ENCODE measurements around the gene SH3PXD2A.
"Not testable (repeated sequence)": the region's sequence is repeated elsewhere in the genome, so short reads cannot be mapped to it uniquely, and the experiment has no call there.

The SH3PXD2A gene

DNA sequence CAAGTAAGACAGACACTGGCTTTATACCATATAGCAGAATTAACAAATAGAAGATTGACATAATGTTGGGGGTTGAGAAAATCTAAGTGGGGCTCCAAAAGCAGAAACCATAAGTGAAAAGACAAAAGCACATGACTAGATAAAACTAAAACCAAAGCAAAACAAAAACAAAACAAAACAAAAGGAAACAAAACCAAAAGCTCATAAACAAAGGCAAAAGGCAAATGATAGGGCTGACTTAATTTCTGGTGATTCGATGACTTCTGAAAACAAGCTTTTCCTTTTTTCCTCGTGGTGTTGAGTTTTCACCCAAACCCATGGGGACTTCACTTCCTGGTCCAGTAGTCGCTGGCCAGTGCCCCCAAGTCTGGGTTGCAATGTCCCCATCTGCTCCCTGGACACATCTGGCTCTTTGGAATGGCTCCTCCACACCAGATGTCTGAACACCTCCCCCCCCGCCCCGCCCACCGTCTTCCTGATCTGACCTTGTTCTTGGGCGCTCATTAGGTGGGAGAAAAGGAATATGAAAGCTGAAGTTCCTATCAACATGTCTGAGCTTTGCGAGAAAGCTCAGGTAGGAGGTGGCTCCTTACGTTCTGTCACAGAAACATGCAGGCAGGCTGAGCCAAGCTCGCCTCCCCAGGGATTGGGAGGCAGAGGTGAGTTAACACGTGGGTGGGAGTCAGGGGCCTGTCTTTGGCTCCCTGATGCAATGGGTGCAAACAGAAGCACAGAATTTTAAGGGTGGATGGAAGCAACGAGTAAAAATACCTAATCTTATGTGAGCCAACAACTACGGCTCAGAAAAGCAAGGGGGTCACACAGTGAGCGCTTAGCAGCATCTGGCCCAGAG is 240.8 kb downstream of the SH3PXD2A start:
- DNase-seq: no peak

DNA sequence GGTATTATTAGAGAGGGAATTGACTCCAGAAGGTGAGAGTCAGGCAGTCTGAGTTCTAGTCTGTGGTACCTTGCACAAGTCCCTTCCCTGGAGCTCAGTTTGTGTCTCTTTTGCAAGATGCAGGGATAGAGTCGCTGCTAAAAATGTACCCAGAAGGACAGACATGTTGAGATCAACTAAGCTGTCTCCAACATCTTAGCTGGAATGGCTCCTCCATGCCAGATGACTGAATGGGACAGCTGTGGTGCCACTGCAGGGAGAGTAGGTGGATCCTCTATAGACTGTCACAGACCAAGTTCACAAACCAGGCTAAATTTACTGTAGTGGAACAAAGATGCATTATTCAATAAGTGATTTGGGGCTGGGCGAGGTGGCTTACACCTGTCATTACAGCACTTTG is 241.8 kb downstream of the SH3PXD2A start:
- DNase-seq: no peak

DNA sequence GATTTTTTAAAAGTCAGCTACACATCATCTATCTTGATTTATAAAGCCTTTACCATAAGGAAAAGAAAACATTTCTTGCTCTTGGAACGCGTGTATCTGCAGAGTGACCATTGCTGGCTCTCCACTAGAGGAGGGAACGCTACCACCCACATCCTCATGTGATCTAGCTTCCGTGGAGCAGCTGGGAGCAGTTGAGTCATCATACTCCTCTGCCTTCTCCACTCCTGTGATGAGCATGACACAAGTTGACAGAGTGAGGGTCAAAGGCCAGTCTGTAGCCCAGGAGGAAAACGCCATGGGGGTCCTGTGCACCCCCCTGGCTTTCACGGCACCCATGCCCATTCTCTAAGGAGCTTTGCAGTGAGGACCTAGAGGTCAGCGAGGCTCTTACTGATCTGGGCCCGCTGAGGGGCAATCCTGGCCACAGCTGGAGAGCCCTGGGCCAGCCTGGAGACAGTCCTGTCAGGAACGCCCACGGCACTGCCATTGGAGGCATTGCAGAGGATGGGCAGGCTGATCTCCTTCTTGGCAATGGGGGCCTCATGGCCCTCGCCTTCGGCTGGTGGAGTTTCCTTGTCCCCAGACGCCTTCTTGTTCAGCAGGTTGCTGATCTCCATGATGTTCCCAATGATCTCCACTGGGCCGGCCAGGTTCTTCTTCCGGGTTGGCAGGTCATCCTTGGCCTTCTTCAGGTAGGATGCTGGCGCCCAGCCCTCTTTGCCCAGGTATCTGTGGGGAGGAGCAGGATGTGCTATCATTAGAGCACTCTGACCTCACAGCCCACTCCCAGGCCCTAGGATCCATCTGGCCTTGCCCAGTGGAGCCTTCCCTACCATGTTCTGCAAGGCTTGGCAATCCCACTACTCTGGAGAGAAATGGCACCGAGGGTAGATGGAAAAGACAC is 242.7 kb downstream of the SH3PXD2A start:
- DNase-seq: no peak

DNA sequence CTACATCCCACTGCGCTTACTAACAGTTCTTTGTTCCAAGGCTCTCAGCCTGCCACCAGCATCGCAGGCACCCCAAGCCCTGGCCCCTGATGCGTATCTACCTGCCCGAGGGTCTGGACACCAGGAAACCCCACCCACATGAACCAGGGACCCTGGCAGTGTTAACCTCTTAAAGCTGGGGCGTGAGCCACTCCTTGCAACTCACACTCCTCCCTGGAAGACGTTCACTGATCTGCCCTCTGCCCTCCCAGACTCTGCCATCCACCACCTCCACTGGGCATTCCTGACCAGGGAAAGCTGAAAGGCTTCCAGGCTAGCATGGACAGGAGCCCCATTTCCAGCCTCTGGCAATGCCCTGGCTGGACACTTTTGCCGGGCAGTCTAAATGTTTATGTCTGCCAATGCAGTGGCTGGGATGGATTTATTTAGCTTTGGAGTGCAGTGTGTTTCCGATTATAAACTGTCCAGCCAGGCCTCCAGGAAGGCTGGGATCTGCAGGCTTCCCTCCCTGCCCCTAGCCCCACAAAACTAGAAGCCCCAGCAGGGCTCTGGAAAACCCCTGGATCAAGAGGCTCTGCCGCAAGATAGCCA is 244.4 kb downstream of the SH3PXD2A start:
- no peak for DNase-seq

DNA sequence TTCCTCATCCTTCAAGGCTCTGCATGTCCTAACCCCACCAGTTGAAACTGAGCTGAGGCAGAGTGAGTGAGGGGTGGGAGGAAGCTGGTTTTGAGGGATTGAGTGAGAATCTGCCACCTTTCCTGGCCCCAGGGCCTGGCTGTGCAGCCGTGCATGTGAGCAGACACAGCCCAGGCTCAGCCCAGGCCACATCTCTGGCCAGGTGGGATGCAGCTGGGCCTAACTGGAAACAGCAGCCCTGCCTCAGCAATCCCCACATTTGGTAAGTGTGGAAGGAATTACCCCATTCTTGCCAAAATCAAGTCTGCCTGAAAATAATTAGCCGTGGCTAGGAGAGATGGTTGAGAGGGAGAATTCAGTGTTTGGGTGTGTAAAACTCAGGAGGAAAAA is 245.3 kb downstream of the SH3PXD2A start:
- DNase-seq: no peak

DNA sequence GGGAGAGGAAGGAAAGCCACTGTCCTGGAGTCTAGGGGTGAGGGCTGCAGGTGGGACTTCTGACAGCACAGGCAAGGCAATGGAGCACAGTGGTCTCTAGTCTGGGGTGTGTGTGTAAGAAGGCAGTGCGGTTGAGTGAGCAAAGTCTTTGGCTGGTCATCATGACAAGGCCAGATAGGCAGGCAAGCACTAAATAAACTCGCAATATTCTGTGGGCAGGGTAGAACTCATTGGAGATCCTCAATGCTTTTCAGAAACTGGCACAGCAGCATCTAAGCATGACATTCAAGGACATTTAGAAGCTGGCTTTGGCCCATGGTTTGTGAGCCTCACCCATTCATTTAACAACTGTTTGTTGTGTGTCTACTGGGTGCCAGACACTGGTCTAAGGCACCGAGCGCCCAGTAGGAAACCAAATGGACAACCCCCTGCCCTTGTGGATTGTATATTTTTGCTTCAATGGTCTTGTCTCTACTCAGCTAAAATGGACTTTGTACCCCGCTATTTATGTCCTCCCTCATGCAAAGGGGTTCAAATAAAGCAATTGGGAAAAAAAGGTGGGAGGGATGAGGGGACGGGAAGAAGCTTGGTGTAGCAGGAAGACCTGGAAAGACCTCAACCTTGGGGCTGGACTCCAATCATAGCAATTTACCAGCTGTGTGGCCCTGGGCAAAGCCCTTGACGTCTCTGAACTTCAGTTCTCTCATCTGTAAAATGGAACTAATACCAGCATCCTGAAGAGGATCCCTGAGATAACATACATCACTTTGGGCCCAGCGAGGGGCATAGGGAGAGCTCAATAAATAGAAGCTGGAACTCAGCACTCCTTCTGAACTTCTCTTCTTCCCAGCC is 245.9 kb downstream of the SH3PXD2A start:
- no peak for DNase-seq

DNA sequence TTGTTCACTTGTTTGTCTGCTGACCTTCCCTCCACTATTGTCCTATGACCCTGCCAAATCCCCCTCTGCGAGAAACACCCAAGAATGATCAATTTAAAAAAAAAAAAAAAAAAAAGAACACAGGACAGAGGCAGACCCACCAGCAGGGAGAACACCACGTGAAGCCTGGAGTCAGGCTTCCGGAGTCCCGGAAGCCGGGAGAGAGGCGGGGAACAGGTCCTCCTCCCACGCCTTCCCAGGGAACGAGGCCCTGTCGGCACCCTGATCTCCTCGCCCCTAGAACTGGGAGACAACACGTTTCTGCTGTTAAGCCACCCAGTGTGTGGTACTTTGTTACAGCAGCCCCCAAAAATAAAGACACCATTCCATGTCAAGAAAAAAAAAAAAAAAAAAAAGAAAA is 247.3 kb downstream of the SH3PXD2A start:
- not testable (repeated sequence) for DNase-seq

DNA sequence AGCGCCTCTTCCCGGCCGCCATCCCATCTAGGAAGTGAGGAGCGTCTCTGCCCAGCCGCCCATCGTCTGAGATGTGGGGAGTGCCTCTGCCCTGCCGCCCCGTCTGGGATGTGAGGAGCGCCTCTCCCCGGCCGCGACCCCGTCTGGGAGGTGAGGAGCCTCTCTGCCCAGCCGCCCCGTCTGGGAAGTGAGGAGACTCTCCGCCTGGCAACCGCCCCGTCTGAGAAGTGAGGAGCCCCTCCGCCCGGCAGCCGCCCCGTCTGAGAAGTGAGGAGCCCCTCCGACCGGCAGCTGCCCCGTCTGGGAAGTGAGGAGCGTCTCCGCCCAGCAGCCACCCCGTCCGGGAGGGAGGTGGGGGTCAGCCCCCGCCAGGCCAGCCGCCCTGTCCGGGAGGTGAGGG is 248.3 kb downstream of the SH3PXD2A start:
- DNase-seq: not testable (repeated sequence)

DNA sequence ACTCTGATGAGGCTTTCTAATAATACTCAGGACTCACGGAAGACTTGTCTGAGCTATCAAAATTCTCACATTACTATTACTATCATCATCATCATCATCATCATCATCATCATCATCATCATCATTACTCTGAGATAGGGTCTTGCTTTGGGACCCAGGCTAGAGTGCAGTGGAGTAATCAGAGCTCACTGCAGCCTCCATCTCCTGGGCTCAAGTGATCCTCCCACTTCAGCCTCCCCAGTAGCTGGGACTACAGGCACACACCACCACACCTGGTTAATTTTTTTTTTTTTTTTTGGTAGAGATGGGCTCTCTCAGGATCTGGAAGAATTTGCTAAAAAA is 249.3 kb downstream of the SH3PXD2A start:
- DNase-seq: not testable (repeated sequence)

DNA sequence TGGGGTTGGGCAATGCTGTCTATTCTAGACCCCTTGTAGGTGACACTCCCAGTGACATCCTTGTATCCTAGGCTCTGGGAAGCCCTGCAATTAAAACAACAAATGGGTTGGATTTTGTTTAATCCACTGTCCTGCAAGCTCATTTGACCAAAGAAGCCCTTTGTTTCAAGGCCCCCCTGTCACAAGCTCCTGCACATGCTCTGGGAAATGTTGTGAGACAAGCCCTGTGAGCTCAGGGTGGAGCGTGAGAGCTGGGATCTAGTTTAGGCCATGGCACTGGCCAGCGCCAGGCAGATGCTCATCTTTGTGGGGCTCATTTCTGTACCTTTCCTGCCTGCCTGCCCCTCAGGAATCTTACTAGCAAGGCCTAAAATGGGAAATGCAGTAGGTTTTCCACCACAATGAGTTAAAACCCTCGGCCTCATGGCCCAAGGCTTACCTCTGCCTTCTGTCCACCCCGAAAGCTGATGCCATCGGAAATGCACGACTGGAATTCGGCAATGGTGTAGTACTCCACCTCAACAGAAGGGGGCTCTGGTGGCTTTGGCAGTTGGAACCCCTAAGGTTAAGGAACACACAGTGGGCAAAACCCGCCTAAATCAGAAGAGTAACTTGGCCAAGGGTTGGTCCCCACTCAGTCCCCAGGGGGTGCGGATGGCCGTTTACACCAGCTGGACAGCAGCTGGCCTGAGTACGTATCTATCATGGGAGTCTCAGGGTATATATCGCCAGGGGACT is 249.8 kb downstream of the SH3PXD2A start:
- no peak for DNase-seq

DNA sequence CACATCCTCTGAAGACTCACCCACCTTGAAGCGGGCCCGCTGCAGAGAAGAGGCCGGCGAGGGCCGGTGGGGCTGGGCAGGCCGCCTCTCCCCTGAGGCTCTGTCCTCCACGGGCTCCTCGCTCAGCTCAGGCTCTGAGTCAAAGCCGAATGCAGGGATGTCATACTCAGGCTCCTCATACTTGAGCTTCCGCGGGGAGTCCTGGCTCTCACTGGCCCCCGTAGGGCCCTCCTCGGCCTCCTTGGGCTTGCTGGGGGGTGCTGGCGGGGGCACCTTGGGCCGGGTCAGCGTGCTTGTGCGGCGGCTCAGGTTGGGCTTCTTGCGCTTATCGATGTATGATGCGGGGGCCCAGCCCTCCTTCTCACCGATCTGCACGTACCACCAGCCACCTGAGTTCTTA is 252.0 kb downstream of the SH3PXD2A start:
- DNase-seq: no peak

DNA sequence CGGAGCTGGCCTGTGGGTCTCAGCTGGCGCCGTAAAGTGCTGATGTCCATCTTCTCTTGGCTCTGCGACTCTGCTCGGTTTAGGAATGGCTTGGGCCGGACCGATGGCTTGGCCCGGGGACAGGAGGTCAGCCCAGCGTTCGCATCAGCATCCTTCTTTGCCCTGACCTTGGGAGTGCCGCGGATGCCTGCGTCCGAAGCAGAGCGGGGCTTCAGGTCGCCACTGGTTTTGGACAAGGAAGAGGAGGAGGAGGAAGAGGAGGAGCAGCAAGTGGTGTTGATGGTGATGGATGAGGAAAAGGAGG is 252.6 kb downstream of the SH3PXD2A start:
- no peak for DNase-seq

DNA sequence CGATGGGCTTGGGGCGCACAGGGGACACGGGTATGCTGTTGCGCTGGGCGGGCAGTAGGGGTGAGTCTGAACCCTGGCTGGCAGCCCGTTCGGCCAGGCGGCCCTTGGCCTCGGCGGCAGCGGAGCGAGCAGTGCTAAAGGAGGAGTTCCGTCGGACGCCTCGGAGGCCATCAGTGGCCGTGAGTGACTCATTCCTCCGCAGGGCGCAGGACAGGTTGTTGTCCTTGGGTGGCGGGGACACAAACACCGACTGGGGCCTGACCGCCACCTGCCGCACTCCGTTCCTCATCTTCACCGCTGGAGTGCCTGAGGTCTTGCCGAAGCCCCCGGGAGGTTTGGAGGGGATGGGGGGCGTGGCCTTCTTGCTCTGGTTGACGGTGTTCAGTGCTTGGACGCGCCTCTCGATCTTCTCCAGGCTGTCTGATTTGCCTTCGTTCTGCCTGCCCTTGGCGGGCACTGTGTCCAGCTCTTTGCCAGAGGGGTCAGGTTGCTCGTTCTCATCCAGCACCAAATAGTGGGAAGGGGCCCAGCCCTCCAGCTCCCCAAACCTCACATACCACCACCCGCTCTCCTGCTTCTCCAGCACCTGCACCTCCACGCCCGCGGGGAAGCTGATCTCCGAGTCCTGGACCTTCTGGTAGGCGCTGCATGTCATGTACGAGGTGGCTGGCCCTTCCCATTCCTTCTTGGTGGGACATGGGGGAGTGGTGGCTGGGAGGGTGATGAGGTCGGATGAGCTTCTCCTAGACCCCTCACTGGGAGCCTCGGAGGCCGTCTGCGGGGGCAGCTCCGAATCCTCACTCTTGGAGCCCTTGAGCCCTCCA is 253.1 kb downstream of the SH3PXD2A start:
- no peak for DNase-seq

DNA sequence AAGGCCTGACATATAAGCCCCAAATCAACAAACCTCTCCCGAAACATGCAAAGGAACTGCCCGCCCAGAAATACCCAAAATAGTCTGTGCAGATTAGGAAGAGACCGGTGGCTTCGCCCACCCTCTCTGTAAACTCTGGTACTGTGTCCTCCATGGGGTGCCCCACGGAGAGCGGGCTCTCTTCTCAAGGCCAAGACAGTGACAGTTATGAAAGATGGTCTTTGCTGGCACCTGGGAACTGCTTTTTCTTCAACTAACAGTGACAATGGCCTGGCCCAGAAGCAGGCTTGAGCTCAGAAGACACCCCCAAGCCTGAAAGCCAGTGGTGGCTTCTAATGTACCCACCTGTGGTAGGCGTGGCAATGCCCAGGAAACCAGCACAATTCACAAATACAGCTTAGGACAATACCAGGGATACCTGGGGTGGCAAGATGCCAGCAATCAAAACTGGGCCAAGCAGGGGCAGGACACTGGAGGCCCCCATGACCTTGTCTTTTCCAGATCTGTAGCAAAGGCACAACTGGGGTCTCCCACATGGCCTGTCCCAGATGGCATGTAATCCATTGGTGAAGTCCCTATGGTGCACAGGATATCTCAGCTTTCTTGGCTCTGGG is 254.3 kb downstream of the SH3PXD2A start:
- DNase-seq: no peak

DNA sequence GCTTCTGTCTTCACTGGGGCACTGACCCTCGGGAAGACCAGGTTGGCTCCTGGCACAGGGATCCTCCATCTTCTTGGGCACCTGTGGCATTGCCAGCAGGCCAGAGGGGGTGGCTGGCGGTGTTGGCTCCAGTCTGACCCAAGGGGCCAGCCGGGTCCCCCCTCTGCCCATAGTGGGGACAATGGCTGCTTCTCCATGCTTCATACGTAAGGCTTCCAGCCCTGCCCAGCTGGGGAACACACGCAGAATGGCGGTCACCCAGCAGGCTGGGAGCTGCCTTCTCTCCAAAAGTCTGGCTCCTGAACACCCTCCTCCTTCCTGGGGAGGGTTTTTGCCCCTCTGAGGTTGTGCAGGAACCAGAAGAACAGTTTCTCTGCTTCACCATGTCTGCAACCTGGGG is 255.1 kb downstream of the SH3PXD2A start:
- no peak for DNase-seq

DNA sequence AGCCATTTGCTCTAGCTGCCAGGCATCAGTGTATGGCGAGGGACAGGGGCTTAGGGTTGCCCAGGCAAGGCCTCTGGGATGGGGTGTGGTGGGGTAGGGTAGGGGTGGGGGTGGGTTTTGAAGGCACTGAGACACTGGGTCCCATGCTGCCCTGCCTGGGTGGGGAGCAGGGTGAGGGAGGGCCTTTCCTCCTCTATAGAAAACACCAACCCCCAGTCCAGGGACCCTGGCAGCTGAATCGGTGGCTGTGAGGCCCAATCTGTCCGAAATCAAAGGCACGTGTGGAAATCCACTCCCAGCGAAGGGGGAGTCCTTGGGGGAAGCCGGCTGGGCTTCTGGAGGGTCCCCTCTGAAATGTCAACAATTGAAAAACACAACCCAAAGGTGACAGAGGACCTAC is 255.5 kb downstream of the SH3PXD2A start:
- no peak for DNase-seq

DNA sequence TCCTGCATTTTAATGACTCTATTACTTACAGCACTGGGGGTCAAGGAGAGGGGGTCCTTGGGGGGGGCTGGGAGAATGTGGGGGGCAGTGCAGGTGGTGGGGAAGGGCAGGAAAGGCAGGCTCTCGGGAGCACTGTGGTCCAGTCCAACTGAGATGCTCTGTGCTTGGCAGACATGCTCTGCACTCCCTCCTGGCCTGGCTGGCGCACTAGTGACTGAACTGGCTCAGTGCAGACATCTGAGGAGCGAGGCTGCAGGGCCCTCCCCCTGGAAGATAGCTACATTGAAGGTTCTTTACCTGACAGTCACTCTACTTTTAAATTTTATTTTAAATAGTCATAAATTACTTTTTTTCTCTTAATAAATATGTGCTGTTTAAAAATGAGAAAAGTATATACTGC is 256.2 kb downstream of the SH3PXD2A start:
- DNase-seq: no peak

DNA sequence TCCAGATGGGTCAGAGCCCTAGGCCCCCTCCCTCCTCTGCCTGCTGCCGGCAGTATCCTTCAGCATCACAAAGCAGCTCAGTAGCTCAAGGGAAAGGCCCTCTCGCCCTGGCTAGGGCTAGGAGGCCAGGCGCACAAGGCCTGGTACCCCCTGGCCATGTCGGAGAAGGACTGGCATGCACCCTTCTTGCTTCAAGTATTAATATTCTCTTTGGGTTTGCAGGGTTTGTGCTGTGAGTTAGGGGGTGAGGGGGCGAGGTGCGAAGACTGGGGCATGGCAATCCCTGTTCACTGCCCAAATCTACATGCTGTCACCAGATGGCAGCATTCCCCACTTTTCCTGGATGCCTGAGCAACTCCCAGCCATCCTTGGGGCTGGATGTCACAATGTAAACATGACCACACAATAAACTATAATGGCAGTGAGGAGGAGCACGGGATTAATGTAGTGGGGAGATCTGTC is 256.7 kb downstream of the SH3PXD2A start:
- peak; percentile 46 for DNase-seq

DNA sequence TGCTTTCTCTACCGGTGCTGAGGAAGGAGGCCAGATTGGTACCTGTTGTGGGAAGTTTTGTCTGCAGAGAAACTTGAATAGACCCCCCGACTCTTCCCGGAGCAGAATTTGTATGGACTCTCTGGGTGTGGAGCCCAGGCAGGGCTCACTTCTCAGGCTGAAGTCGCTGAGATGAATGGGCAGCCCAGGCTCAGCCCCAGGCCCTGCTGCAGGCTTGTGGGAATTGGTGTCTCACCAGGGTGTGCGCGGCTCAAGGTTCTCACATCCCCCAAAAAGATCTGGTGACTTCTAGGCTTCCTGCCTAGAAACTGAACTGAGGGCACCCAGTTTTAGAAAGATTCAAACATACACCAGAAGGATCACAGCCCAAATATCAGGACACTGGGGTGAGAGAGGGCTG is 258.4 kb downstream of the SH3PXD2A start:
- DNase-seq: no peak

DNA sequence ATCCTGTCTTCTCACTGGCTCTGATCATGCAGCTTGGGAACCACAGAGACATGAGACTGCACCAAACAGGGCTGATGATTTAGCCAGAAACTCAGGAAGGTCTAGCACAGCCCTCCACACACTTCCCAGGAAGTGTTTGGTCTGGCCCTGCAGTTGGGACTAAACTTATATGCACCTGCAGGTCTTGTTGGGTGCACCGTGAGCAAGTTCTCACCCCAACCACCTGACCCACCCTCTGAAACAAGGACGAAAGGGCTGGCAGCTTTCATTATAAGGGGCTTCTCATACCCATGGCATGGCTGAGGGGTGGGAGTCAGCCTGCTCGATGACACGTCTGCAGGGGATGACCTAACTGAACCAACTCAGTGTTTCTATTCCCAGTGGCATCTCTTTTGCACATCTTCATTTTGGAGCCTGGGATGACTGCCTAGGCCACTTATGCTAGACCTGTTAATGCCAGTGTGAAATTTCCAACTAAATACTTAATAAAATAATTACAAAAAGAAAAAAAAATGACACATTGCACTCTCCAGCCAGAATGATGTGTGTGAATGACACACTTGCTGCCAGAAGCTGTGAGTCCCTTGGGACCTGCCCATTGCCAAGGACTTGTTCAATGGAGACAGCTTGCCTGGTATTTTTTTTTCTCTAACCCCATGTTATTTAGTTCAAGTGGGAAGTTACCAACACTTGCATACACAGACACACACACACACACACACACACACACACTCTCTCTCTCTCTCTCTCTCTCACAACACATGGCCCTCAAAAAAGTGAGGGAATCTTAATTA is 259.2 kb downstream of the SH3PXD2A start:
- DNase-seq: no peak

All from COR-L47 (cell line).